Endothelial cell (in vitro differentiated cells): ENCODE results near the gene ZNHIT1. TPM values are rescaled to one million over a fixed set of nuclear protein-coding genes. Genes with fewer than 3 reads are reported as not detected.

Source experiments
- DNase-seq: peaks from one replicate; pipeline ENCODE4 v3.0.0; 2021; ENCODE audit warnings: low spot score
- H3K27ac Mint-ChIP-seq: one replicate; pipeline ENCODE4 v1.8.0; 2021; ENCODE audit warnings: mixed read lengths, inconsistent platforms; ENCODE audit not compliant: unreplicated experiment
- H3K27me3 Mint-ChIP-seq: one replicate; pipeline ENCODE4 v1.8.0; 2021; ENCODE audit warnings: mild to moderate bottlenecking, moderate library complexity, mixed read lengths, inconsistent platforms; ENCODE audit not compliant: unreplicated experiment
- H3K36me3 Mint-ChIP-seq: one replicate; pipeline ENCODE4 v1.8.0; 2021; ENCODE audit warnings: mild to moderate bottlenecking, low read depth, mixed read lengths, inconsistent platforms; ENCODE audit not compliant: unreplicated experiment
- H3K4me1 Mint-ChIP-seq: one replicate; pipeline ENCODE4 v1.8.0; 2021; ENCODE audit warnings: mild to moderate bottlenecking, mixed read lengths, inconsistent platforms; ENCODE audit not compliant: unreplicated experiment
- H3K4me3 Mint-ChIP-seq: one replicate; pipeline ENCODE4 v1.8.0; 2021; ENCODE audit warnings: mild to moderate bottlenecking, mixed read lengths, inconsistent platforms; ENCODE audit not compliant: unreplicated experiment
- H3K9me3 Mint-ChIP-seq: one replicate; pipeline ENCODE4 v1.8.0; 2021; ENCODE audit warnings: mixed read lengths, inconsistent platforms; ENCODE audit not compliant: unreplicated experiment
- total RNA-seq: library from RNA; stranded (reverse); fragmentation: NEBNext Ultra II Directional; extraction: Animal tissue kit (Norgen Biotek cat#: 25700); gene quantifications from one replicate; pipeline ENCODE4 v1.2.1, GENCODE V29; 2021; ENCODE audit not compliant: unreplicated experiment
- TF ChIP-seq, protein P1 (sequence below): fragments of 200-600 bp; sonication (generic); IDR thresholded peaks from one replicate; pipeline ENCODE4 v1.5.0; 2021; ENCODE audit warnings: antibody characterized with exemption; ENCODE audit not compliant: unreplicated experiment

The ZNHIT1 gene
- total RNA-seq, 1 donor from 2014 or later, result 71.5 TPM

DNA sequence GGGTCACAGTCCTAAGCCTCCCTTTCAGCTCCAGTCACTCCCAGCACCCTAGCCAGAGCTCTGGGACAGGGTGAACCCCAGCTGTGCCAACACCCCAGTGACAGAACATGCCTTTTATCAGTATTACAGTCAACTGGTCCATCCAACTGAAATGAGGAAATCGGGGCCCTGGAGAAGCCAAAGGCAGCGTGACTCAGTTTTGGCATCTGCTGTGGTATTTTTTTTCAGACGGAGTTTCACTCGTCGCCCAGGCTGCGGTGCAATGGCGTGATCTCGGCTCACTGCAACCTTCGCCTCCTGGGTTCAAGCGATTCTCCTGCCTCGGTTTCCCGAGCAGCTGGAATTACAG lies 23.0 kb downstream of the ZNHIT1 start:
- Mint-ChIP-seq H3K4me3 (no peak overlapping the region), H3K9me3 (no peaks in the 10 kb centered on the region), H3K36me3 (peaks cover 4% of the 10 kb centered on the region), H3K4me1 (peaks cover 19% of the 10 kb centered on the region), H3K27ac (peak overlapping the region; percentile 49), H3K27me3 (peaks cover 4% of the 10 kb centered on the region)
- TF ChIP-seq, protein P1, sequence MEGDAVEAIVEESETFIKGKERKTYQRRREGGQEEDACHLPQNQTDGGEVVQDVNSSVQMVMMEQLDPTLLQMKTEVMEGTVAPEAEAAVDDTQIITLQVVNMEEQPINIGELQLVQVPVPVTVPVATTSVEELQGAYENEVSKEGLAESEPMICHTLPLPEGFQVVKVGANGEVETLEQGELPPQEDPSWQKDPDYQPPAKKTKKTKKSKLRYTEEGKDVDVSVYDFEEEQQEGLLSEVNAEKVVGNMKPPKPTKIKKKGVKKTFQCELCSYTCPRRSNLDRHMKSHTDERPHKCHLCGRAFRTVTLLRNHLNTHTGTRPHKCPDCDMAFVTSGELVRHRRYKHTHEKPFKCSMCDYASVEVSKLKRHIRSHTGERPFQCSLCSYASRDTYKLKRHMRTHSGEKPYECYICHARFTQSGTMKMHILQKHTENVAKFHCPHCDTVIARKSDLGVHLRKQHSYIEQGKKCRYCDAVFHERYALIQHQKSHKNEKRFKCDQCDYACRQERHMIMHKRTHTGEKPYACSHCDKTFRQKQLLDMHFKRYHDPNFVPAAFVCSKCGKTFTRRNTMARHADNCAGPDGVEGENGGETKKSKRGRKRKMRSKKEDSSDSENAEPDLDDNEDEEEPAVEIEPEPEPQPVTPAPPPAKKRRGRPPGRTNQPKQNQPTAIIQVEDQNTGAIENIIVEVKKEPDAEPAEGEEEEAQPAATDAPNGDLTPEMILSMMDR, result no peak
- DNase-seq, result no peak

DNA sequence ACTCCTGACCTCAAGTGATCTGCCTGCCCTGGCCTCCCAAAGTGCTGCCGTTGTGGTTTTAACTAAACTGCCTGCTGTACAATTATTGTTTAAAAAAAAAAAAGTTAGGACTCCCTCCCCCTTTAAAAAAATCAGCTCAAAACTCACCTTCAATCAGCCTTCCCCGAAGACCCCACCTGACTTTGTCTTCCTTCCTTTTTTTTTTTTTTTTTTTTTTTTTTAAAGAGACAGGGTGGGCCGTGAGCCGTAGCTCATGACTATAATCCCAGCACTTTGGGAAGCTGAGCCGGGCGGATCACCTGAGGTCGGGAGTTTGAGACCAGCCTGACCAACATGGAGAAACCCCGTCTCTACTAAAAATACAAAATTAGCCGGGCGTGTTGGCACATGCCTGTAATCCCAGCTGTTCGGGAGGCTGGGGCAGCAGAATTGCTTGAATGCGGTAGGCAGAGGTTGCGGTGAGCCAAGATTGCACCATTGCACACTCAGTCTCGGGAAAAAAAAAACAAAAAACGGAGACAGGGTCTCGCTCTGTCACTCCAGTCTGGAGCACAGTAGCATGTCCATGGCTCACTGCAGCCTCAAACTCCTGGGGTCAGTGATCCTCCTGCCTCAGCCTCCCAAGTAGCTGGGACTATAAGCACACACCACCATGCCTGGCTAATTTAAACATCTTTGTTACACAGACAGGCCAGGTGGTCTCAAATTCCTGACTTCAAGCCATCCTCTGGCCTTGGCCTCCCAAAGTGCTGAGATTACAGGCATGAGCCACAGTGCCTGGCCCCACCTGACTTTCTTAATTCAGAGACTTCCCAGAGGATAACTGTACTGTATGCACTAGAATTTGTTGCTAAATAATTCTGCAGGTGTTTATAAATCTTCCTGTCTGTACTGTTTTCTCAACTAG lies 23.7 kb downstream of the ZNHIT1 start:
- DNase-seq, result no peak
- H3K27ac Mint-ChIP-seq, result peak overlapping the region; percentile 42
- H3K4me1 Mint-ChIP-seq, result peaks cover 19% of the 10 kb centered on the region
- peaks cover 2% of the 10 kb centered on the region for H3K27me3 Mint-ChIP-seq
- H3K36me3 Mint-ChIP-seq, result peaks cover 4% of the 10 kb centered on the region
- H3K4me3 Mint-ChIP-seq, result no peak overlapping the region
- TF ChIP-seq, protein P1, result no peak
- H3K9me3 Mint-ChIP-seq, result no peaks in the 10 kb centered on the region

DNA sequence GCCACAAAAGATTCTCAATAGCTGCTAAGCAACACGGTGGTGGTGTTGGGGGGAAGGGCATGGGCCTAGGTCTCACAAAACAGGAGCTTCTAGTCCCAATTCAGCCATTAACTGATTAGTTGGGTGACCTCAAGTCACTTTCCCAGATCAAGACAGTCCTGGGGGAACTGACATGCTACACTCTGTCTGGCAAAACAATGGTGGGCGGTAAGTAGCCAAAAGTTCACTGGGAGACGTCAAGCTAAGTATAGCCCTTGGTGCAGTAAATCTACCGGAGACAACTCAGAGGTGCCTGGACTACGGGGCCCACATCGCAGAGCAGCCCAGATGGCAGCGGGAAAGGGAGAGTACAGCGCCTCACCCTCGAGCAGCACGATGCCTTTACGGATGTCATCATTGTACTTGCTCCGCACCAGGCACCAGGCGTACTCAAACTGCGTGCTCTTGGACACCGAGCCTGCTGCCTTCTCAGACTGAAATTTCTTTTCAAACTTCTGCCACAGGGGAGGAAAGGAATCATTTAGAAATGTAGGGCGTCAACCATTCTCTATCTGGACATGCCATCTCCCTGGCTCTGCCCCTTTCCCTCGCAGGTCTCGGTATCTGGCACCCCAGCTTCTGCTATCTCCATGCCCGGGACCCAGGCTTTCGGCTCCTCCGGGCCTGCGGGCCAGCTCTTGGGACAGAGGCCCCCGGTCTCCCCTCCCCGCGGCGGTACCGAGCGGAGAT lies 25.8 kb downstream of the ZNHIT1 start:
- Mint-ChIP-seq H3K27me3 (peaks cover 2% of the 10 kb centered on the region), H3K9me3 (no peaks in the 10 kb centered on the region), H3K4me3 (peak overlapping the region; percentile 98), H3K4me1 (peaks cover 14% of the 10 kb centered on the region), H3K36me3 (peaks cover 13% of the 10 kb centered on the region), H3K27ac (peak overlapping the region; percentile 80)
- TF ChIP-seq, protein P1, result no peak
- no peak for DNase-seq

DNA sequence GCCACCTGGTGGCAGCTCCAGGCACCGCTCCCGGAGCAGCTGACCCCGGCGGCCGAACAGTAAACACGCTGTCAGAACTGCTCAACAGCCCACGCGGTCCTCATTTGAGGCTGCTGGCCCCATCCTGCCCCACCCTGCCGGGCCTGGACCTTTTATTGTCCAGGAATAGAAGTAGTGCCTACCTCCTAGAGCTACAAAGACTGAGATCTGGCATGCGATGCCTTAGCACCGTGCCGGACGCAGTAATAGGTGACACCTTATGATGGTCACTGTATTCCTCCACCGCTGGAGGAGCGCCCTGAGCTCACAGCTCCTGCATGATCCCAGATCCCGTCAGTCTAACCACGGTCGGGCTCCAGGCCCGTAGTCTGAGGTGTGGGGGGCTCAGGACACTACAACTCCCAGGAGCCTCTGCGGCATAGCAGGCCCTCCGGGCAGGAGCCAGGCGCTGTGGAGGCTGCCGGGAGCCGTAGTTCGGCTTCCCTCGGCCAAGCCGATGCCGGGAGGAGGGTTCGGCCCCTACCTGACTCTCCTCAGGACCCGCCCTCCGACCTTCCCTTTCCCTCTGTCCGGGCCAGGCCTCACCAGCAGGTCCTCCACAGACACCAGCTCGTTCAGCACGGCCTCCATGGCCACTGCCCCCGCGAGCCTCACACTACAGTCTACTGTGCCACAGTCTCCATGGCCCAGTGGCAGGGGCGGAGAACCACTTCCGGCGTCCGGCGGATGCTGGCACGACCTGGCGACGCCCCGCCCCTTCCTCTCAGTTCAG lies 26.6 kb downstream of the ZNHIT1 start, which contains the start of gene FIS1:
FIS1 (minus strand) TSS at position 707 of the 772 bp plus-strand sequence; CDS start at position 630, 77 bp downstream.
- peaks cover 13% of the 10 kb centered on the region for H3K36me3 Mint-ChIP-seq
- peak within 1 kb of the TSS; percentile 98 for H3K4me3 Mint-ChIP-seq
- no peaks in the 10 kb centered on the region for H3K9me3 Mint-ChIP-seq
- TF ChIP-seq, protein P1, result peak; percentile 87
- peaks cover 2% of the 10 kb centered on the region for H3K27me3 Mint-ChIP-seq
- peaks cover 9% of the 10 kb centered on the region for H3K4me1 Mint-ChIP-seq
- peak; percentile 91 for DNase-seq
- H3K27ac Mint-ChIP-seq, result peak within 1 kb of the TSS; percentile 97
